ENCODE data around the gene MRPL23.

- TF ChIP-seq POLR2AphosphoS5 (IDR thresholded peaks at IDR 0.05) (no peak), CTCF (IDR thresholded peaks at IDR 0.05) (no peak)
Observed at GRCh38 chr11:1920128-1920908, 26.8 kb upstream of the MRPL23 start.
